Ovary (tissue), 3 donors: ENCODE results near the gene KDM4C.

ENCODE experiments used
- POLR2A ChIP-seq: fragments of 450-650 bp; IDR thresholded peaks from one replicate; pipeline ENCODE4 v1.6.1; 2017; ENCODE audit warnings: antibody characterized with exemption, mild to moderate bottlenecking, moderate library complexity
- TF ChIP-seq, protein P1 (sequence below), 3 donors: fragments of 450-650 bp in 2 of 3; fragments of 200-600 bp in 1 of 3; IDR thresholded peaks; one replicate each; pipeline versions ENCODE4 v1.5.1 to v1.8.0; 2016 to 2022; ENCODE audit warnings: antibody characterized with exemption in 3 of 3, mild to moderate bottlenecking in 1 of 3
- donor health status: DM: no; HTN: no; CAD: no.

DNA sequence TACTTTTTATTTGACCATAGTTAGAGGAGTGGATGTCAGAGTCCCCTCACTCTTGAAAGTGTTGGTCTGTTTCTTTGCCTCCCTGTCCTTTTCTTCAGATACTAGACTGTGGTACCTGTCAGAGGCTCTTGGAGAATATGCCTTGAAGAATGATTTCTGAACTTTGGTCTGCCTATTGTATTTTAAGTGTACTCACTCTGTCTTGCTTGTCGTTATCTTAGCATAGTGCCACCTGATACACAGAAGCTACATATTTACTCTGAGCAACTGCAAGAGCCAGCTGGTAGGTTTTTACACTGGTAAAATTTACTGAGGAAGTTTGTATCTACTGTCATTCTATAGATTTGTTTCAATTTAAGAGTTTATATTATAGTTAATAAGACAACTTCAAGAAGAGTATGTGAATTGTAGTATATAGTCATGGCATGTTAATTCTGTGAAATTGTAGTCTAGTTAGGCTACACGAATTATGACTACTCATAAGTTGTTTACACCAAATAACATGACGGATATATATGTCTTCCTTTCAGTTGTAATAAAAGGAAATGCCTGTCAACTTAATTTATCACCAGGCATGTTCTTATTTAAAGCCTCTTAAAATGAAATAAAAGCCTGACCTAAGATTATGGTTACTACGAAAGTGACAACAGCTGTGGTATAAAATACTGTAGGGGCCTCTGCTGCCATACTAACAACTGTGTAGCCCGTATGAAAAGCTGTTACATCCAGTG, 201.7 kb downstream of the KDM4C start:
- TF ChIP-seq, protein P1, sequence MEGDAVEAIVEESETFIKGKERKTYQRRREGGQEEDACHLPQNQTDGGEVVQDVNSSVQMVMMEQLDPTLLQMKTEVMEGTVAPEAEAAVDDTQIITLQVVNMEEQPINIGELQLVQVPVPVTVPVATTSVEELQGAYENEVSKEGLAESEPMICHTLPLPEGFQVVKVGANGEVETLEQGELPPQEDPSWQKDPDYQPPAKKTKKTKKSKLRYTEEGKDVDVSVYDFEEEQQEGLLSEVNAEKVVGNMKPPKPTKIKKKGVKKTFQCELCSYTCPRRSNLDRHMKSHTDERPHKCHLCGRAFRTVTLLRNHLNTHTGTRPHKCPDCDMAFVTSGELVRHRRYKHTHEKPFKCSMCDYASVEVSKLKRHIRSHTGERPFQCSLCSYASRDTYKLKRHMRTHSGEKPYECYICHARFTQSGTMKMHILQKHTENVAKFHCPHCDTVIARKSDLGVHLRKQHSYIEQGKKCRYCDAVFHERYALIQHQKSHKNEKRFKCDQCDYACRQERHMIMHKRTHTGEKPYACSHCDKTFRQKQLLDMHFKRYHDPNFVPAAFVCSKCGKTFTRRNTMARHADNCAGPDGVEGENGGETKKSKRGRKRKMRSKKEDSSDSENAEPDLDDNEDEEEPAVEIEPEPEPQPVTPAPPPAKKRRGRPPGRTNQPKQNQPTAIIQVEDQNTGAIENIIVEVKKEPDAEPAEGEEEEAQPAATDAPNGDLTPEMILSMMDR (IDR thresholded peaks at IDR 0.05), result no peak
- no peak for TF ChIP-seq POLR2A
